ENCODE measurements around the gene XPNPEP2. TPM values are rescaled to one million over a fixed set of nuclear protein-coding genes. Genes with fewer than 3 reads are reported as not detected.

Gene XPNPEP2
- polyA plus RNA-seq, 1 of the 3 experiments (the other 2 are of a cell fraction): 0.21 TPM

GRCh38 chrX:129760155-129760554 lies 21.4 kb downstream of the XPNPEP2 start:
- Histone ChIP-seq H4K20me1 (ENCODE audit: insufficient read depth) (no peaks in the 10 kb centered on the region), H3F3A (replicated peaks; ENCODE audit: insufficient read depth) (no peaks in the 10 kb centered on the region), H3K9ac (no peak overlapping the region), H3K4me3 (ENCODE audit: low read depth in 2 of 2, low read length in 1 of 2) (no peak overlapping the region), H3K27ac (ENCODE audit: low read depth in 2 of 2, low read length in 1 of 2) (no peak overlapping the region), H2AFZ (ENCODE audit: low read depth) (no peak overlapping the region), H3K4me2 (no peak overlapping the region), H3K79me2 (ENCODE audit: insufficient read depth) (no peaks in the 10 kb centered on the region), H3K4me1 (ENCODE audit: control insufficient read depth in 1 of 2, insufficient read depth in 2 of 2, low read depth in 1 of 2, low read length in 1 of 2) (peaks cover 0 to 8% of the 10 kb centered on the region in 2 experiments; a peak in 1 of 4 replicates), H3K27me3 (ENCODE audit: insufficient read depth) (peaks cover 7% of the 10 kb centered on the region; the same call in 1 of the 2 replicates), H3K9me3 (no peaks in the 10 kb centered on the region), H3K9me2 (no peaks in the 10 kb centered on the region), H3K36me3 (replicated peaks in 1 of 2; ENCODE audit: control insufficient read depth in 1 of 2, insufficient read depth in 2 of 2, low read length in 1 of 2) (no peaks in the 10 kb centered on the region)
- POLR2A ChIA-PET: no interaction called here
- TF ChIP-seq YY1 (IDR thresholded peaks at IDR 0.05; ENCODE audit: low read depth): no peak
- TF ChIP-seq FOXM1 (IDR thresholded peaks at IDR 0.05; ENCODE audit: low read depth): no peak
- TF ChIP-seq JUND (IDR thresholded peaks at IDR 0.05): no peak
- TF ChIP-seq USF2 (IDR thresholded peaks at IDR 0.05; ENCODE audit: borderline replicate concordance, low read depth, low read length): no peak
- TF ChIP-seq ELF1 (IDR thresholded peaks at IDR 0.05): no peak
- TF ChIP-seq NFIC (IDR thresholded peaks at IDR 0.05; ENCODE audit: borderline replicate concordance): no peak
- TF ChIP-seq MAX (IDR thresholded peaks at IDR 0.05; ENCODE audit: low read depth): no peak
- TF ChIP-seq REST (IDR thresholded peaks at IDR 0.05; ENCODE audit: low read depth, low read length): no peak
- no peak for TF ChIP-seq FOSL2 (IDR thresholded peaks at IDR 0.05; ENCODE audit: borderline replicate concordance, low read depth)
- TF ChIP-seq MEF2A (IDR thresholded peaks at IDR 0.05; ENCODE audit: borderline replicate concordance, low read depth): no peak
- no peak for TF ChIP-seq USF1 (IDR thresholded peaks at IDR 0.05; ENCODE audit: borderline replicate concordance, low read depth)
- no peak for TF ChIP-seq CTCF (IDR thresholded peaks at IDR 0.05)
- TF ChIP-seq TEAD4 (IDR thresholded peaks at IDR 0.05; ENCODE audit: borderline replicate concordance, insufficient read depth): no peak
- TF ChIP-seq PBX3 (IDR thresholded peaks at IDR 0.05): no peak
- CTCF ChIA-PET: interaction anchor here (0.6 to 1.8 kb wide), 4 partner anchors 25 to 63 kb away, joined by 3 to 5 read pairs (median 4); no protein-coding TSS in a partner anchor
- DNase-seq: no peak
- 31% methylated on average over 5 of the region's 9 CpGs for WGBS (ENCODE audit: low lambda C conversion rate)

Measured in SK-N-SH (cell line).